NOMO-1 treated with dmso at 0.1 percent for 144 hours (cell line): ENCODE results near the gene SCMH1.
A peak's percentile ranks its signal among the peaks of the same experiment; 100 is the strongest.

Source experiments
- DNase-seq: peaks from one replicate; lab custom pipeline; 2025; ENCODE audit not compliant: unreplicated experiment; lab: John Stamatoyannopoulos, UW

SCMH1 gene

GRCh38 chr1:41010345-41010744, 231.8 kb downstream of the SCMH1 start:
- no peak for DNase-seq

- no peak for DNase-seq
Observed at GRCh38 chr1:41009466-41009865, 232.6 kb downstream of the SCMH1 start.

- DNase-seq, result no peak
Observed at GRCh38 chr1:41006942-41007865, 234.9 kb downstream of the SCMH1 start.

GRCh38 chr1:41005876-41006275, 236.2 kb downstream of the SCMH1 start:
- DNase-seq, result no peak

GRCh38 chr1:41003640-41004220, 238.4 kb downstream of the SCMH1 start:
- DNase-seq, result peak; percentile 66

- DNase-seq, result no peak
Observed at GRCh38 chr1:41003127-41003639, 238.9 kb downstream of the SCMH1 start.

- no peak for DNase-seq
Observed at GRCh38 chr1:40998668-40999067, 243.4 kb downstream of the SCMH1 start.

GRCh38 chr1:40997096-40997495, 245.0 kb downstream of the SCMH1 start:
- no peak for DNase-seq

- no peak for DNase-seq
Observed at GRCh38 chr1:40989066-40989465, 253.0 kb downstream of the SCMH1 start.

- no peak for DNase-seq
Observed at GRCh38 chr1:40988280-40988679, 253.8 kb downstream of the SCMH1 start.

GRCh38 chr1:40987439-40988276, 254.4 kb downstream of the SCMH1 start:
- no peak for DNase-seq

- no peak for DNase-seq
Observed at GRCh38 chr1:40986956-40987355, 255.2 kb downstream of the SCMH1 start.

GRCh38 chr1:40986328-40986783, 255.8 kb downstream of the SCMH1 start:
- DNase-seq, result no peak

GRCh38 chr1:40985875-40986274, 256.2 kb downstream of the SCMH1 start:
- no peak for DNase-seq

- no peak for DNase-seq
Observed at GRCh38 chr1:40985161-40985560, 256.9 kb downstream of the SCMH1 start.

GRCh38 chr1:40984531-40984930, 257.6 kb downstream of the SCMH1 start:
- no peak for DNase-seq

GRCh38 chr1:40984066-40984465, 258.0 kb downstream of the SCMH1 start:
- DNase-seq, result no peak

- no peak for DNase-seq
Observed at GRCh38 chr1:40983286-40983685, 258.8 kb downstream of the SCMH1 start.

GRCh38 chr1:40982721-40983120, 259.4 kb downstream of the SCMH1 start:
- DNase-seq, result no peak

GRCh38 chr1:40981691-40982448, 260.2 kb downstream of the SCMH1 start:
- DNase-seq, result no peak
